ENCODE measurements around the gene TSC22D3. TPM values are rescaled to one million over a fixed set of nuclear protein-coding genes. Genes with fewer than 3 reads are reported as not detected.

Gene TSC22D3
- total RNA-seq, 2 experiments from 2014 or later, result 25.2 to 29.7 TPM

DNA sequence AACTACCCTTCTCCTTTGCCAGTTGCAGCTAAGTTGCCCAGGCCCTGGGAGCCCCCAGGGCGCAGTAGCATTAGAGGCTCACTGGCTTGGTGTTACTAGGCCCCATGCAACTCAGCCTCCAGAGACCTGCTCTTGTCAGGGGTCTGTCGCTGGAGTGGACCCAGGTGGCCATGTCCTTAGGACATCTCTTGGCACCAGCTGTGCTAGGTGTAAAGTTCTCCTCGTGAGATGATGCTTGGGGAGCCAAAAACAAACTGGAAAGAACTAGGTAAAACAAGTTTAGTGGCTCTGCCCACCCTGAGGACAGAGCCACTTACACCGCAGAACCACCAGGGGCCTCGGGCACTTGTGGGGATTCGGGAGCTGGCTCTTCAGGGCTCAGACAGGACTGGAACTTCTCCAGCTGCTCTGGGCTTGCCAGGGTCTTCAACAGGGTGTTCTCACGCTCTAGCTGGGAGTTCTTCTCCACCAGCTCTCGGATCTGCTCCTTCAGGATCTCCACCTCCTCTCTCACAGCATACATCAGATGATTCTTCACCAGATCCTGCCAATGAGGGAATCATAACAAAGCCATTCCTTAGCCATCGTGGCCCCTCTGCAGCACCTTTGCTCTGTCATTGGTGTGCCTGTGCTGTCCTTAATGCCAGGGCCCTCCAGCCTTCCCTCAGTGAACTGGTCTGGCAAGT lies 61.2 kb downstream of the TSC22D3 start:
- no peak for DNase-seq
- no peak overlapping the region for H3K27ac Mint-ChIP-seq

DNA sequence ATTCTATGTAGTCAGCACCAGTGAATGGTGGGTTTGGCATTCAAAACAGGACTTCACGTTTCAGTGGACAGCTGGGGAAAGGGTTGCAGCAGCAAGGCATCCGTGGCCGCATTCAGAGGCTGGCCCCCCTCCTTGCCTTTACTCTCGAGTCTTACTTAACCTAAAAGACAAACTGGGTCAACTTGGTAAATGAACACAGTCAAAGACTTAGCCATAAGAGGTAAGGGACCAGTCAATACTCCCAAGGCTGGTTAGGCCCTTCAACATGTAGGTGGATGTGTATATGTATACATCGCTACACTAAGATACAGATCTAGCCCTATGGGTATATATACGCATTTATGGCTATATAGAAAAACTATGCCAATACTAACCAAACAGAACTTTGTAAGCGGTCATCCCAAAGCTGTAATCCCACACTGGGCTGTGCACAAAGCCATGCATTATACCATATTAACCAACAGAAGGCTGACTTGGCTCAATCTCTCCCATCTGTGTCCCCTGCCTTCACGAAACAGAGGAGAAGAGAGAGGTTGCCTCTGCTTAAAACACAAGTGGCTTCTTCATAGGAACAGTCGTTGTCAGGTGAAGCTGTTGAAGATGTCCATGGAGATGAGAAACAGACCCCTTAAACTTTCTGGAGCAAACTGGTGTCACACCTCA lies 61.9 kb downstream of the TSC22D3 start:
- Mint-ChIP-seq H3K36me3 (peaks cover 14% of the 10 kb centered on the region), H3K27me3 (no peaks in the 10 kb centered on the region), H3K4me1 (peaks cover 60% of the 10 kb centered on the region), H3K27ac (no peak overlapping the region), H3K9me3 (no peaks in the 10 kb centered on the region), H3K4me3 (no peak overlapping the region)
- DNase-seq, result no peak

More for the DNA sequence above, 61.2 kb downstream of the TSC22D3 start:
- H3K4me1 Mint-ChIP-seq, result peaks cover 60% of the 10 kb centered on the region
- H3K36me3 Mint-ChIP-seq, result peaks cover 14% of the 10 kb centered on the region
- peak overlapping the region; percentile 92 for H3K4me3 Mint-ChIP-seq
- no peaks in the 10 kb centered on the region for H3K27me3 Mint-ChIP-seq
- H3K9me3 Mint-ChIP-seq, result no peaks in the 10 kb centered on the region

DNA sequence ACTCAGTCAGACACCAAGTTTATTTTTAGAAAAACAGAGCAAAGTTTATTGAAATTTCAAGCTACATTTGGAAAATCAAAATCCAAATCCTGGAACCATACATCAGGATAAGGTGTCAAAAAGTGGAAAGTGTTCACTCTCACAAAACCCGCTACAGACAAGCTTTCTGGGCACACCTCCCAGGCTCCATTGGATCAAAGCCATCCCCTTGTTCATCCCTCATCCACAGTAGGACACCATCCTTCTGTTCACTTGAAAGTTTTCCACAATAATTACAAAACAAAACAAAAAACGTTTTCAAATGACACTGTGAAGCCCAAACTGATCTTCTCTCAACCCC lies 62.4 kb downstream of the TSC22D3 start:
- H3K4me3 Mint-ChIP-seq, result peak overlapping the region; percentile 14
- DNase-seq, result no peak
- peaks cover 58% of the 10 kb centered on the region for H3K4me1 Mint-ChIP-seq
- no peaks in the 10 kb centered on the region for H3K27me3 Mint-ChIP-seq
- no peaks in the 10 kb centered on the region for H3K9me3 Mint-ChIP-seq
- peak overlapping the region; percentile 80 for H3K27ac Mint-ChIP-seq
- peaks cover 14% of the 10 kb centered on the region for H3K36me3 Mint-ChIP-seq

DNA sequence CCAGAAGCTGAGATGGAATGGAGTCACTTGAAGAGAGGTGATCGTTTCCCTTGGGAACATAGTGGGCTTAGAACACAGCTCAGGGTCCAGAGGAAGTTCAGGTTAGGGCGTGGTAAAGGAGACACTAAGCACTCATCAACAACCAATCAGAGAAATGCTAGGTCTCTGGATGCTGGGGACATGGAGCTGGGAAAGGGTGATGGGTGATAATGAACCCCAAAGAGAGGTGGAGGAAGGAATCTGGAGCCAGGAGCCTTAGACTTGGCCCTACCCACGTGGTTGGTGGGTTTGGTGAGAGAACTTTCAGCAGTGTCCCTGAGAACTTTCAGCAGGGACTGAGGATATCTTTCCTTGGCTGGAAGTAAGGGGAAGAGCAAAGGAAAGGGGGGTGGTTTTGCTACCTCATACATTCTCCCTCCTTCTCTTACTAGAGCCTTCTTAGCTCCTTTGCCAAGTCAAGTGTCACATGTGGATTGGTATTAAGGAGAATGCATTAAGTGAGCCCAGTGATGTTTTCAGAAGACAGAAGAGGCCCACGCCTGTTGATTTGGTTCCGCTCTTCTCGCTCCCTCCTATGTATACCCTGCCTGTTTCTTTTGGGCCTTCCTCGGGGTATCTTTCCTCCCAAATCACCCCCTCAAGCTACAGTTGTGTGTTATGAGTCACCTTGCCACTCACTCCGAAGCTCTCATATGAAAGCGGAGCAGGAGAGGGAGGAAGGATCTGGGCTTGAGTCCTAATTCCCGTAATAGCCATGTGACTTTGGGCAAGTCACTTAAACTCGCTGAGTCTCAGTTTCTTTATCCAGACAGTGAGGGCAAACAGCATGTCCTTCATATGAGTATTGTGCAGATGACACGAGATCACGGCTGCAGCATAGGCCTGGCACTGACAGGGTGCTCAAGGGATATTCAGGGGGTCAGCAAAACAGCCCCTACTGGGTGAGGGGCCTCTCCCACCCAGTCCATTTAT lies 63.1 kb downstream of the TSC22D3 start:
- DNase-seq, result no peak
- Mint-ChIP-seq H3K27me3 (no peaks in the 10 kb centered on the region), H3K27ac (peak overlapping the region; percentile 80), H3K36me3 (peaks cover 14% of the 10 kb centered on the region), H3K4me3 (peak overlapping the region; percentile 14), H3K9me3 (no peaks in the 10 kb centered on the region), H3K4me1 (peaks cover 51% of the 10 kb centered on the region)

DNA sequence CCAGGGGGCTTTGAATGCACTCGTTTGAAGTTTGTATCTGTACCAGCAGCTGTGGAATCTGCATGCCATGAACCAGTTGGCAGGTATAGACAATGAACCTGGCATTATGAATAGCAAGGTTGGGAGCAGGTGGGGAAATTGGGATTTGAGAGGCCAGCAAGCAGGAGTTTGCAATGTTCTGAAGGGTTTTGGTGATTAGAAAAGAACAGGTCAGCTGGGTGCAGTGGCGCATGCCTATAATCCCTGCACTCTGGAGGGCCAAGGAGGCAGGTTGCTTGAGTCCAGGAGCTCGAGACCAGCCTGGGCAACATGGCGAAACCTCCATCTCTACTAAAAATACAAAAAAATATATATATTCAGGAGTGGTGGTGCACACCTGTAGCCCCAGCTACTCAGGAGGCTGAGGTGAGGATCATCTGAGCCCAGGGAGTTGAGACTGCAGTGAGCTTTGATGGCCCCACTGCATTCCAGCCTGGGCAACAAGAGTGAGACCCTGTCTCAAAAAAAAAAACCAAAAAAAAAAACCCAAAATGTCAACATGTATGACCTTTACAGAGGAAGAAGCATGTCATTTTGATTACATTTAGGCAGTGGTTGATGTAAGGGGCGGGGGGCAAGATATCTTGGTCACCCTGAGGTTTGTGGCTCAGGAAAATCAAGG lies 63.9 kb downstream of the TSC22D3 start:
- Mint-ChIP-seq H3K4me1 (peaks cover 47% of the 10 kb centered on the region), H3K4me3 (peak overlapping the region; percentile 66), H3K27ac (peak overlapping the region; percentile 92), H3K9me3 (no peaks in the 10 kb centered on the region), H3K36me3 (peaks cover 14% of the 10 kb centered on the region), H3K27me3 (no peaks in the 10 kb centered on the region)
- DNase-seq, result no peak

DNA sequence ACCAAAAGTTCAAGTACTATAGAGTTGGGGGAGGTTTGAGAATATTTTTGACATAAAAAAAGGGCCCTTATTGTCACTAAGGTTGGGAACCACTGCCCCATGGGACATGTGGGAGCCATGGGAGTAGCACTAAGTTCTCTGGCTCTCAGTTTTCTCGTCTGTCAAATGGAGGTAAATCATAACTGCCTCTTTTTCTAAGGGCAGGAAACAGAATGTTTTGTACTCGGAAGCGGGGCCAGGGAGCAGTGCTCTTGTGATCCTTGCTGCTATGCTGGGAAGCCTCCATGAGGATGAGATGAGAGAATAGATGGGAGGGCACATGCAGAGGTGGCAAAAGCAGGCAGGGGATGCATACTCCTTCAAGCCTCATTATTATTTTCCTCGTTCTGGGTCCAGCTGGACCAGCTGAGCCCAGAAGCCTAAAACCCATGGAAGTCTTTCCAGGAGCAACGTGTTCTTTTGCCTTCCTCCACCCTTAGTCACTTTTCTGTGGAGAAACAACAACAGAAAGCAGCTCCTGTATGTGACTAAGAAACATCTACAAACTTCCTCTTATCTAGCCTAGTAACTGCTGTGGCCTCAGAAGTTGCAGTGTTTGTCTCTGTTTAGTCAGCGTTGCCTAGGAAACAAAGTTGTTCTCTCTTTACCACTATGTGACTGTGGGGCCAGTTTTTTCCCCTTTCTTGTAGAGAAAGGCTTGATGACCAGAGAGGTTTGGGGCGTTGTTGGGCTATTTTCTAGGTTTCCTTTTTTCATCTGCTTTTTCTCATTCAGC lies 64.8 kb downstream of the TSC22D3 start:
- H3K4me3 Mint-ChIP-seq, result peak overlapping the region; percentile 66
- H3K36me3 Mint-ChIP-seq, result peaks cover 13% of the 10 kb centered on the region
- peaks cover 47% of the 10 kb centered on the region for H3K4me1 Mint-ChIP-seq
- peak; percentile 41 for DNase-seq
- H3K9me3 Mint-ChIP-seq, result no peaks in the 10 kb centered on the region
- H3K27ac Mint-ChIP-seq, result peak overlapping the region; percentile 92
- H3K27me3 Mint-ChIP-seq, result no peaks in the 10 kb centered on the region

- Mint-ChIP-seq H3K27ac (peak overlapping the region; percentile 42), H3K9me3 (no peaks in the 10 kb centered on the region), H3K4me3 (no peak overlapping the region)
Observed at GRCh38 chrX:107709266-107709806, 66.3 kb downstream of the TSC22D3 start.

GRCh38 chrX:107708762-107709161 lies 66.8 kb downstream of the TSC22D3 start:
- Mint-ChIP-seq H3K9me3 (no peaks in the 10 kb centered on the region), H3K27ac (peak overlapping the region; percentile 42), H3K4me1 (peaks cover 35% of the 10 kb centered on the region), H3K36me3 (peaks cover 8% of the 10 kb centered on the region), H3K27me3 (no peaks in the 10 kb centered on the region), H3K4me3 (no peak overlapping the region)
- DNase-seq, result no peak

More at GRCh38 chrX:107709266-107709806, 66.3 kb downstream of the TSC22D3 start:
- H3K4me1 Mint-ChIP-seq, result peaks cover 37% of the 10 kb centered on the region
- no peak for DNase-seq
- peaks cover 9% of the 10 kb centered on the region for H3K36me3 Mint-ChIP-seq
- H3K27me3 Mint-ChIP-seq, result no peaks in the 10 kb centered on the region

- Mint-ChIP-seq H3K36me3 (peaks cover 6% of the 10 kb centered on the region), H3K4me3 (no peak overlapping the region), H3K27me3 (no peaks in the 10 kb centered on the region), H3K9me3 (no peaks in the 10 kb centered on the region), H3K27ac (no peak overlapping the region), H3K4me1 (peaks cover 30% of the 10 kb centered on the region)
- no peak for DNase-seq
Observed at GRCh38 chrX:107707866-107708265, 67.7 kb downstream of the TSC22D3 start.

- no peak for DNase-seq
- peaks cover 16% of the 10 kb centered on the region for H3K4me1 Mint-ChIP-seq
- H3K27me3 Mint-ChIP-seq, result no peaks in the 10 kb centered on the region
- H3K36me3 Mint-ChIP-seq, result peaks cover 2% of the 10 kb centered on the region
- H3K27ac Mint-ChIP-seq, result no peak overlapping the region
- no peaks in the 10 kb centered on the region for H3K9me3 Mint-ChIP-seq
- no peak overlapping the region for H3K4me3 Mint-ChIP-seq
Observed at GRCh38 chrX:107706309-107706708, 69.3 kb downstream of the TSC22D3 start.

- H3K4me1 Mint-ChIP-seq, result peaks cover 9% of the 10 kb centered on the region
- H3K4me3 Mint-ChIP-seq, result no peak overlapping the region
- no peaks in the 10 kb centered on the region for H3K36me3 Mint-ChIP-seq
- no peak for DNase-seq
- H3K9me3 Mint-ChIP-seq, result no peaks in the 10 kb centered on the region
- no peak overlapping the region for H3K27ac Mint-ChIP-seq
- H3K27me3 Mint-ChIP-seq, result no peaks in the 10 kb centered on the region
Observed at GRCh38 chrX:107704587-107704986, 71.0 kb downstream of the TSC22D3 start.

GRCh38 chrX:107704181-107704580 lies 71.4 kb downstream of the TSC22D3 start:
- H3K9me3 Mint-ChIP-seq, result no peaks in the 10 kb centered on the region
- DNase-seq, result no peak
- H3K36me3 Mint-ChIP-seq, result no peaks in the 10 kb centered on the region
- H3K4me1 Mint-ChIP-seq, result peaks cover 8% of the 10 kb centered on the region
- H3K27ac Mint-ChIP-seq, result no peak overlapping the region
- no peaks in the 10 kb centered on the region for H3K27me3 Mint-ChIP-seq
- no peak overlapping the region for H3K4me3 Mint-ChIP-seq

DNA sequence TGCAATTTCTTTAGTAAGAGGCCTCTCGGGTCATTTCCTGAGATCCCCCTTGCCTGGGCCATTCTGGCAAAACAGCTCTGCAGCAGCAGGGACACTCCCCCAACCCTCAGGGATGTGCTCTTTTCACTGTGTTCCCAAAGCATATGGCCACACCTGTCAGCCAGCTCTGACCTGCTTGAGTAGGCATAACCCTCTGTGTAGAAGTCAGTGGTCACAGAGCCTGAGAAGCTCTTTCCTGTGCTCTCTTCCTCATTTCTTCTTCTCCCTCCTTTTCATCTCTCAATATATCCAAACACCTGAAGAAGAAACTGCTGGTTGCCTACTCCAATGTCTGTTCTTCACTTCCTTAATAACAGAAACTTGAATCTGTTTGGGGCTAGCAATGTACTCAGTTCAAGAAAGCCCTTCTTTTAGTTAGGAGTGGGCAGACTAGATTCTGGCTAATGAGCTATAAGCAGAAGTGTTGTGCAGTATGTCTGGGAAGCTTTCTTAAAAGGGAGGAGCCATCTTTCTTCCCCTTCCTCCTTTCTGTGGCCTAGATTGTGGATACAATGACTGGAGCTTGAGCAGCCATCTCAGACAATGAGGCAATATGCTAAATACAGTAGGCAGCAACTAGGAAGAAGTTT lies 74.0 kb downstream of the TSC22D3 start:
- H3K9me3 Mint-ChIP-seq, result no peaks in the 10 kb centered on the region
- H3K4me3 Mint-ChIP-seq, result no peak overlapping the region
- H3K27ac Mint-ChIP-seq, result no peak overlapping the region
- no peaks in the 10 kb centered on the region for H3K27me3 Mint-ChIP-seq
- no peak for DNase-seq
- peaks cover 6% of the 10 kb centered on the region for H3K4me1 Mint-ChIP-seq
- H3K36me3 Mint-ChIP-seq, result no peaks in the 10 kb centered on the region

Data from activated naive CD8-positive, alpha-beta T cell treated with anti-CD3 and anti-CD28 coated beads for 36 hours (primary cell).